GM10248 (cell line): ENCODE results near the gene GFOD1.

Experiments used
- CTCF ChIA-PET: fragments of 300-600 bp; sonication (Branson Sonifier 250); formaldehyde crosslinking; extraction: SDS; loops from one replicate; lab custom pipeline; 2021; ENCODE audit warnings: antibody characterized with exemption; lab: Yijun Ruan, JAX
- POLR2A ChIA-PET: fragments of 350-650 bp; sonication (Branson Sonifier 250); formaldehyde crosslinking; extraction: SDS; loops from one replicate; lab custom pipeline; 2020; ENCODE audit warnings: antibody characterized with exemption; lab: Yijun Ruan, JAX
- DNase-seq: peaks from one replicate; pipeline ENCODE4 v3.0.0; 2012; ENCODE audit errors: extremely low spot score
- CTCF ChIP-seq: IDR thresholded peaks from 2 replicates; pipeline ENCODE4 v1.5.1; 2012; ENCODE audit warnings: mild to moderate bottlenecking, low read depth; ENCODE audit errors: extremely low read depth, missing control alignments, control extremely low read depth

Gene GFOD1

DNA sequence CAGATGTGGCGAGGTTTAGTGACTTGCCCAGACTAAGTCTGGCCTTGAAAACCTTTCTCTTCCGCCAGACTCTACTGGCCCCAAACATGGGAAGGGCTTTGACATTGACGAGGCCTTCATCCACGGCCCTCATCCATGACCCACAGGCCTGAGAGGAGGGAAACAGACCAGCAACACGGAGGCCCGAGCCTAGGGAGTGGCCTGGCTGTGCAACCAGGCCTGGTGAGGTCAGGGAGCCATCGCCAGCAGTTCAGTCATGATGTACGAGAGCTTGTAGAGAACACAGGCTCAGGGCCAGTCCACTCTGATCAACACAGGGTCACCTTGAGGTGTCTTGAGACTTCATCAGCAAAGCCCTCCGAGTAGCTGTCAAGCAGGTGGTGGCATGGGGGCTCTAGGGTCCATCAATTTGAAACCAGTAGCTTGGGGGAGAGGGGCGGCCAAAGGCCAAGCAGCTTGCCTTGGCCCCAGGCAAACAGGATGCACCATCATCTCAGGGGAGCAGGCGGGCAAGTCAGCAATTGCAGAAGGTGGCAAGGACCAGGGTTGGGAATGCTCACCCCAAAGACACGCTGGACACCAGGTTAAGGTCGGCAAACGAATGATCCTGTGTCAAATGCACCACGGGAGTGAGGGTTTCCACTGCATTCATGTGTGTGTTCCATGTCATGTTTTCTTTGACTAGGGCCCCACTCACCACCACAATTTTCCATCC, 36.1 kb downstream of the GFOD1 start:
- no peak for TF ChIP-seq CTCF
- CTCF ChIA-PET = interaction anchor here (0.7 to 1.7 kb wide), 6 partner anchors 10 to 36 kb away, joined by 3 to 4 read pairs (median 3); partner anchors contain the start of gene GFOD1
- DNase-seq = no peak
- POLR2A ChIA-PET = no interaction called here

- no peak for TF ChIP-seq CTCF
- no peak for DNase-seq
- CTCF ChIA-PET = interaction anchor here (0.7 to 1.3 kb wide), 3 partner anchors 12 to 19 kb away, joined by 3 read pairs; no protein-coding TSS in a partner anchor
- POLR2A ChIA-PET = no interaction called here
Measured at GRCh38 chr6:13450628-13451027, 36.8 kb downstream of the GFOD1 start.

DNA sequence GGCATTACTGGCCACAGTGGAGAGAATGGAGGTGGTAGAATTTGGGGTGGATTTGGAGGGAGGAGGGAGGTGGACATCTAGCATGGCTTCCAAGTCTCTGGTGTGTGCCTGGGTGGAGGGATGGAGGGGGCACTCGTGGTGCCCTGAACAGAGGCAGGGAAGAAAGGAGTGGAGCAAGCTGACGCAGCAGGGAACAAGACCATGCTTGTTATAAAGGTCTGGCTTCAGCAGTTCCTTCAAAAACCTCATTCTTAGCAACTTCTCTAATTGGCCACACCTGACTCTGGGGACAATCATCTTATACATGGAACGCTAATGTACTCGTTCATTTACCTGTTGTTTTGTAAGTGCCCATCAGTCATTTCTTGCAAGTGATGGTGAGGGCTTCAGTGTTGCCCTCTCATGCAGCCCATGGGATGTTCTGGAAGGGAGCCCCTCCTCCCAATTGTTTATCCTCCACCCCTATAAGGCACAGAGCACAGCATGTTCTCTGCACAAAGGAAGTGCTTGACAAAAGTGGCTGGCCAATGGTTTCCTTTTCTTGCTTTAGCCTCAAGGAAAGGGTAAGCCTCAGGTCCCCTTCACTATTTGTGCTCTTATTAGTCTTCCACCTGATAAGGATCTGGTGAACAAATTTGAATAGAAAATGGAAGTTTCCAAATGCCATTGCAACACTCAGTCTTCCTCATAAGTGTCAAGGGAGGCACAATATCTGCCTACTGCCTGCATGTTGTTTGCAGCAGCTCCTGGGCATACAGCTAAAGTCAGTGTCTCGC, 39.3 kb downstream of the GFOD1 start:
- DNase-seq = no peak
- TF ChIP-seq CTCF = no peak
- ChIA-PET CTCF (interaction anchor here (0.8 to 1.5 kb wide), 4 partner anchors 9 to 115 kb away, joined by 3 read pairs; no protein-coding TSS in a partner anchor), POLR2A (no interaction called here)

DNA sequence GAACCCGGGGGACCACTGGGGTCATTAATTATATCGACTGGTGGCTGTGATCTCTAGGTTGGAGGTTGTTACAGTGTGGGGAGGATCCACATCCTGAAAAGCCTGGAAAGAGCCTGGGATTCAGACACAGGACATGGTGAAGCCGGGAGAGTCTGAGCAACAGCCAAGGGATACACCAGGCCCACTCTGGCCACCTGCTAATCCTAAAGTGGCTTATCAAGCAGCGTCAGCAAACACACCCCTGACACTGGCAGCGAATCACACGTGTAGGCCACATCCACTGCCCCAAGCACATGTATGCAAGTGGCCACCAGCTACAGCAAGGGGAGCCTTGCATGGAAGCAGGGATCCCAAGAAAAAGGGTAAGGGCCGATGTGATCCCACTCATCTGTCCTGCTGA, 41.0 kb downstream of the GFOD1 start:
- ChIA-PET CTCF (interaction anchor here (1.8 kb wide), 1 partner anchor 91 kb away, joined by 5 read pairs; no protein-coding TSS in a partner anchor), POLR2A (no interaction called here)
- no peak for TF ChIP-seq CTCF
- DNase-seq = no peak

- CTCF ChIA-PET = interaction anchor here (1.0 to 2.3 kb wide), 6 partner anchors 8 to 92 kb away, joined by 3 to 9 read pairs (median 4); no protein-coding TSS in a partner anchor
- TF ChIP-seq CTCF = no peak
- no peak for DNase-seq
- POLR2A ChIA-PET = no interaction called here
Measured at GRCh38 chr6:13445744-13446115, 41.7 kb downstream of the GFOD1 start.

DNA sequence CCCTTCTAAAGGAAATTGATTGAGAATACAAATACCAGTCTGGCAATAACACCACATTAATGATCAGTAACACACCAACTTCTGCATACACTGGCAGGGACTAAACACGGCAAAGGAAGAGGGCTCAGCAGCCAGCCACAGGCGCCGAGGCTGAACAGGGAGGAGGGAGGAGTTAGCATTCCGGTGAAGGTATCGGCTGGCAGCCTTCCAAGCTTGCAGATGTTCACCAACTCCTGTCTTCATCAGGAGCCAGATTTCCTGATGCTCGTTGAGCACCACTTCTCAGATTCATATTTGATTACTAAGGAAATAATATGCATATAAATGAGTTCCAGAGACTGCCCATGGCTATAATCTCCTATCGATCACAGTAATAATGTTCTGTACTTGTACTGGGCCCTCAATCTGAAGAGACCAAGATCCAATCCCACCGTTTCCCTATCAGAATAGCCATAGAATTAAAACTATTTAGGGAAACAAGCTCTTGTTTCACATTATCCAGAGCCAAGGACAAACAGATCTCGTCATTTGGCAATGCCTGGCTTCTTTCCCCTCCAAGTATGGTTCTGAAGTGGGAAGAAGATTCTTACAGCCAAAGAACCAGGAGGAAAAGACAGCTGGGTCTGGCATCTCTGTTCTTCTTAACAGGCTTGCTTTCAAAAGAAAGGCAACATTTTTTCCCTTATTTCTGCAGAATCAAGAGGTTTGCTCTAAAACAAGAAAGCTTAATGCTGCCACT, 42.2 kb downstream of the GFOD1 start:
- no peak for TF ChIP-seq CTCF
- no peak for DNase-seq
- ChIA-PET CTCF (interaction anchor here (1.0 to 2.3 kb wide), 8 partner anchors 9 to 93 kb away, joined by 3 to 9 read pairs (median 4); no protein-coding TSS in a partner anchor), POLR2A (no interaction called here)
